ENCODE results near the gene TRMT112.

DNA sequence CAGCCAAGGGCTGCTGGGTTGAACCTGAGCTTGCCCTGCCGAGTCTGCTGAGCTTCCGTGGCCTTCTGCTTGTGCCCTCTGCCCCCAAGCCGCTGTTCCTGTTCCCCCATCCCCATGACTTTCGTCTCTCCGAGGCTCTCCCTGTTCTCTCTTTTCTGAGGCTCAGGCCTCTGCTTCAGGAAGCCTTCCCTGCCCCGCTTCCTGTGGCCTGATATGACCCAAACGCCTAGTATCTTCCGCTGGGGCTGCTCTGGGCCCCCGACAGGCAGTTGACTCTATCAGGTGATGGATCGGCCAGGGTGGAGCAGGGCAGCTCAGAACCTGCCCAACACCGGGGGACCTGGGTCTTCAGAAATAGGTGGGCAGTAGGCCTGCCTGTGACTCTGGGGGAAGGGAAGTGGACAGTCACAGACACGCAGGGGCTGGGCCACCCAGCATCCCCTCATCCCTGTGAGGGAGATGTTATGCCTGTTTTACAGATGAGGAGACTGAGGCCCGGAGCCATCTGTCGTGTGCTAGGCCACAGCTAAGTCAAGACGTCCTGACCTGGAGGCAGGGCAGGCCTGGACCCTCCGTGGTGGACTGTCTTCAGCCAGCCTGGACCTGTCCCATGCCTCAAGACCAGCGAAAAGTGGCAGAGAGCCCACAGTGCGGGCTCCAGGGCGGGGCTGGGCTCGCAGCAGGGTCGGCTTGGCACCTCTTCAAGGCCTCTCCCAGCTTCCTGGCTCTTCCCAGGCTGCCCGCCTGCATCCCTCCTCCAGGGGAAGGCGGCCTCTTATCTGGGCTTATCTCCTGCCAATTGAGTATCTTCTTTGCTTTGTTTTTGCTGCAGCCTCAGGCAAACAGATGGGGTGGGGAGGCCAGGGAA is 49.1 kb downstream of the TRMT112 start:
- TF ChIP-seq CTCF (IDR thresholded peaks at IDR 0.05; ENCODE audit: control extremely low read depth in 1 of 3, insufficient read depth in 1 of 3, low read depth in 1 of 3, low read length in 3 of 3) (no peak), RBBP5 (IDR thresholded peaks at IDR 0.05; ENCODE audit: borderline replicate concordance, low read depth, low read length) (no peak), EZH2 (IDR thresholded peaks at IDR 0.05; ENCODE audit: low read depth, low read length, severe bottlenecking) (no peak), POLR2A (IDR thresholded peaks at IDR 0.05; ENCODE audit: control extremely low read depth in 1 of 2, low read depth in 2 of 2, low read length in 2 of 2) (no peak; a peak in 2 of 3 replicates), POLR2AphosphoS5 (IDR thresholded peaks at IDR 0.05; ENCODE audit: low read depth, low read length) (peak; percentile 52), GTF2F1 (IDR thresholded peaks at IDR 0.05; ENCODE audit: borderline replicate concordance, low read depth, low read length) (no peak), TAF1 (IDR thresholded peaks at IDR 0.05; ENCODE audit: low read depth, low read length) (no peak), CHD1 (IDR thresholded peaks at IDR 0.05; ENCODE audit: low read depth, low read length) (no peak), CREB1 (IDR thresholded peaks at IDR 0.05) (no peak), KDM1A (IDR thresholded peaks at IDR 0.05; ENCODE audit: borderline replicate concordance, low read length) (no peak)
